ENCODE data around the gene MFN1. TPM values are rescaled to one million over a fixed set of nuclear protein-coding genes. Genes with fewer than 3 reads are reported as not detected.

Gene MFN1
- total and polyA plus RNA-seq, 2 donors = 18.5 to 107 TPM

DNA sequence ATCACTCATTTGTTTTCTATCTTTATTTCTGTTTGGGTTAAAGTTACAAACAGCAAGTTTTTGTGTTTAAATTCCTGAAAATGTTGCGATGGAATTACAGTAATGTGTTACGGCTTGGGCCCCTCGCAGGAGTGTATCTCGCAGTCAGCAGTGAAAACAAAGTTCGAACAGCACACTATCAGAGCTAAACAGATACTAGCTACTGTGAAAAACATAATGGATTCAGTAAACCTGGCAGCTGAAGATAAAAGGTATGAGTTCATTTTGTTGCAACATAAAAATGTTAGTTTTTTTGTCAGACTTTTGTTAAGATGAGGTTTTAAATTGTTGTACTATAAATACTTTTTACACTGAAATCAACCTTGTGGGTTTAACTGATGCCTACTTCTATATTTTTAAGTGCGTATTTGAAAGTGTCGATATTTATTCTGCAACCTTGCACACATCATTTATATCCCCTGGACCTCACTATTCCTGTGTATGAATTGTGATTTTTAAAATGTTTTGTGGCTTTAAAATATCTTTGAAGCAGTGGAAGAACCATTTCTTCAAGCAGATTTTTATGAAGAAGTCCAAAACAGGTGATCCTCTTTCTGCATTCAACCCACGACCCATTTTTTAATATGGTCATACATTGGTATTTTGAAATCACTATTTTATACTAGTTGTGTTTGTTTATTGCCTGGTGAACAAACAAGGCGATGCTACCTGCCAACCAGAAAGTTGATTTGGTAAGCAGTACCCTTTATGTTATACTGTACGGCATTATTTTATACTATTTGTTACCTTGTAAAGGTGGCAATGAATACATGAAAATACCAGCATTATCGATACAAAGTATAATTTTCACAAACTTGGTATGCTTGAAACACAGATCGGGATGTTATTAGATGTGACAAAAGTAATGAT lies 27.8 kb downstream of the MFN1 start:
- H3K4me3 ChIP-seq (ENCODE audit: low read depth, low read length) = no peak overlapping the region
- H3K4me1 ChIP-seq (ENCODE audit: insufficient read depth) = no peaks in the 10 kb centered on the region
- no peak overlapping the region for H3K27ac ChIP-seq (ENCODE audit: low read depth)
- peaks cover 3% of the 10 kb centered on the region for H3K36me3 ChIP-seq (ENCODE audit: insufficient read depth)
- WGBS = 90% methylated on average over 12 of the region's 12 CpGs
- DNase-seq (ENCODE audit: extremely low spot score) = no peak

- H3K27ac ChIP-seq (ENCODE audit: low read depth) = no peak overlapping the region
- no peak overlapping the region for H3K4me3 ChIP-seq (ENCODE audit: low read depth, low read length)
- peaks cover 3% of the 10 kb centered on the region for H3K36me3 ChIP-seq (ENCODE audit: insufficient read depth)
- 87% methylated on average over 1 of the region's 1 CpG for WGBS
- DNase-seq (ENCODE audit: extremely low spot score) = no peak
- no peaks in the 10 kb centered on the region for H3K4me1 ChIP-seq (ENCODE audit: insufficient read depth)
Observed at GRCh38 chr3:179376474-179376873, 29.0 kb downstream of the MFN1 start.

DNA sequence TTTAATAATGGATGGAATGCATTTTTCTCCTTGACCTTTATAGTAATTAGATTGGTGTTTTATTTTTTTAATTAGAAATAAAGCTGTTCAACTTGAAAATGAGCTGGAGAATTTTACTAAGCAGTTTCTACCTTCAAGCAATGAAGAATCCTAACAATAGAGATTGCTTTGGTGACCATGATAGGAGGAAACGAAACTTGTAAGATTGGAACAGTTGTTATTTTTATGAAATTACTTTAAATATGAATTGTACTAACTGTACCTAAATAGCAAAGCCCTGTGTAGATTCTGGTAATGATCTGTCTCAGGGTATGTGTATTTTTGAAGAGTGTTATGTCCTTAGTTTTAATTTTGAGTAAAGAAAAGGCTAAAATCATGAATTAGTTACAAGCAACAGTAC lies 44.4 kb downstream of the MFN1 start:
- DNase-seq (ENCODE audit: extremely low spot score) = no peak
- no peak overlapping the region for H3K4me3 ChIP-seq (ENCODE audit: low read depth, low read length)
- H3K4me1 ChIP-seq (ENCODE audit: insufficient read depth) = no peaks in the 10 kb centered on the region
- H3K36me3 ChIP-seq (ENCODE audit: insufficient read depth) = peaks cover 3% of the 10 kb centered on the region
- no peak overlapping the region for H3K27ac ChIP-seq (ENCODE audit: low read depth)
- 90% methylated on average over 1 of the region's 1 CpG for WGBS

DNA sequence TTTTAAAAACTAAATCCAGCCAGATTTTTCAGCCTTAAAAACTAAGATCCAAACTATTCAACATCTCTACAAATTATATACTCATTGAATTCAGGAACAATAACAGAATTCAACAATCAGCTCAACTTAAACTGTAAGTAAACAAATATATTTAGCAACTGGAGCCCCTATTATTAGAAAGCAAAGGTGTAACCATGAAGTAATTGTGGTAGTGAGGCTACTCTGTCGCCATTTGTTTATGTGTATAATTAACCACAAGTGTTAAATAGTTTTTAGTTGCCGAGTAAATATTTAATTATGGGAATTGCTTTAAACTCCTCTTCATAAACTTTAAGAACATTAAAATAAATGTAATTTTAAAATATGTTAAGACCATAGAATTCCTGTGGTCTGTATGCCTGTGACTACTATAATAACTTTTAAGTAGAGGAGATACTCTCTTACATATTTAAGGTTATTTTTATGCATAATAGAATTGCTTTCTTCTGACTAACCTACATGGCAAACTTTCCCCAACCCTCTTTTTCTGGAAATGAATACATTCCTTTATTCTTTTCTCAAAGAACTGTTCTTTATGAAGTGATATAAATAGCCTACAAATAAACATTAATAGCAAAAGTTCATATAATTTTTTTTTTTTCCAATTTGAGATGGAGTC lies 51.2 kb downstream of the MFN1 start:
- H3K4me1 ChIP-seq (ENCODE audit: insufficient read depth) = no peaks in the 10 kb centered on the region
- no peak overlapping the region for H3K27ac ChIP-seq (ENCODE audit: low read depth)
- no peaks in the 10 kb centered on the region for H3K36me3 ChIP-seq (ENCODE audit: insufficient read depth)
- 89% methylated on average over 2 of the region's 2 CpGs for WGBS
- DNase-seq (ENCODE audit: extremely low spot score) = no peak
- H3K4me3 ChIP-seq (ENCODE audit: low read depth, low read length) = no peak overlapping the region

- H3K27ac ChIP-seq (ENCODE audit: low read depth) = no peak overlapping the region
- DNase-seq (ENCODE audit: extremely low spot score) = no peak
- no peak overlapping the region for H3K4me3 ChIP-seq (ENCODE audit: low read depth, low read length)
- 79% methylated on average over 3 of the region's 3 CpGs for WGBS
- H3K4me1 ChIP-seq (ENCODE audit: insufficient read depth) = no peaks in the 10 kb centered on the region
- no peaks in the 10 kb centered on the region for H3K36me3 ChIP-seq (ENCODE audit: insufficient read depth)
Observed at GRCh38 chr3:179401561-179401960, 54.1 kb downstream of the MFN1 start.

DNA sequence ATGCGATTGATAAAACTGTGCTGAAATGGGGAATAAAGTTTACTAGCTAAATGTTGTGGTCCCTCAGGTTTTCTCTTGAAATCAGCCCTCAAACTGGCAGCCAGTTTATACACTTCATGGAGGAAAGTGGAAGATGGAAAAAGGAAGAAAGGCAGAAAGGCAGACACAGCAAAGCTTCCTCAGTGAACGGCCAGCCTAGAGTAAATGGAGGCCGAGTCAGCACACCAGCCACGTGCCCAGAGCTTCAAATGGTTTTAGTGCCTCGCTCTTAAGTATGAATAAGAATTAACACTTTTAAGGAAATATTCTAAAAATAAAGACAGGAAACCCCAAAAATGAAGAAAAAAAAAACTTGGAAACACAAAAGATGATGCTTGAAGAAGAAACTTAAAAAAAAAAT lies 55.5 kb downstream of the MFN1 start:
- Histone ChIP-seq H3K4me3 (ENCODE audit: low read depth, low read length) (no peak overlapping the region), H3K36me3 (ENCODE audit: insufficient read depth) (no peaks in the 10 kb centered on the region), H3K27ac (ENCODE audit: low read depth) (no peak overlapping the region), H3K4me1 (ENCODE audit: insufficient read depth) (no peaks in the 10 kb centered on the region)
- no peak for DNase-seq (ENCODE audit: extremely low spot score)
- 72% methylated on average over 5 of the region's 5 CpGs for WGBS

- no peak for DNase-seq (ENCODE audit: extremely low spot score)
- Histone ChIP-seq H3K36me3 (ENCODE audit: insufficient read depth) (no peaks in the 10 kb centered on the region), H3K27ac (ENCODE audit: low read depth) (no peak overlapping the region), H3K4me3 (ENCODE audit: low read depth, low read length) (no peak overlapping the region), H3K4me1 (ENCODE audit: insufficient read depth) (no peaks in the 10 kb centered on the region)
- WGBS = 91% methylated on average over 2 of the region's 2 CpGs
Observed at GRCh38 chr3:179404307-179404706, 56.8 kb downstream of the MFN1 start.

- DNase-seq (ENCODE audit: extremely low spot score) = no peak
- no peak overlapping the region for H3K27ac ChIP-seq (ENCODE audit: low read depth)
- no peak overlapping the region for H3K4me3 ChIP-seq (ENCODE audit: low read depth, low read length)
- 90% methylated on average over 2 of the region's 2 CpGs for WGBS
- H3K36me3 ChIP-seq (ENCODE audit: insufficient read depth) = no peaks in the 10 kb centered on the region
- no peaks in the 10 kb centered on the region for H3K4me1 ChIP-seq (ENCODE audit: insufficient read depth)
Observed at GRCh38 chr3:179410331-179410730, 62.8 kb downstream of the MFN1 start.

DNA sequence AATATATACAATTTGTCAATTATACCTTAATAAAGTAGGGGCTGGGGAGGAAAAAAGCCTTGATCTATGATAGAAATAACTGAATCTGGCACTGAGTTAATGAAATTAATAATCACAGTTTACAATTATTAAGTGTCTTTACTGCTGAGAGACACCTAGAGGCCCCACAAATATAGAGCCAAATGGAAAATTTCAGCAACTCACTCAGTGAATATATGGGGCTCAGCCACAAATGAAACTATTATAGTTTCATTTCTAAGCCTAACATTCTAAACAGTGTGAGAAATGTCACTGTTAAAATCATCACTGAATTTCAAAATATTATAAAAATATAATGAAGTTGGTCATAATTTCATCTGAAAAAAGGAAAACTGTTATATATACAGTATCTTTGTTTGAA lies 63.5 kb downstream of the MFN1 start:
- no peaks in the 10 kb centered on the region for H3K36me3 ChIP-seq (ENCODE audit: insufficient read depth)

DNA sequence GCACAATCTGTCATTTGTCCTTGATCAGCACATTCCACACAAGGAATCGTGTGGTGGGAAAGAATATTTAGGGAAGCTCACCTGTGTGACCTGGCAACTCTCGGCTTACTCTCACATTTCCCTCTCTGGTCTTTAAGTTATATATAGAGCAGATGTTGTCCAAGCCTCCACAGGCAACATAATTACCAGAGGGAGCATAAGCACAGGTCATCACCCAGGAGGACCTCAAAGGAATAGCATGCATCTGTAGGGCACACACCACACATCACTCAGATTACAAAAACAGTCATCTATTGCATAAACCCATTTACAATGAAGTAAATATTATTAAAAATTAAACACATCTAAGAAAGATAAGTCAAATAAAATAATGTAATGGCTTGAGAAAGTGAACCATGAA lies 67.3 kb downstream of the MFN1 start:
- no peak for DNase-seq (ENCODE audit: extremely low spot score)
- H3K4me1 ChIP-seq (ENCODE audit: insufficient read depth) = no peaks in the 10 kb centered on the region
- 88% methylated on average over 2 of the region's 2 CpGs for WGBS
- H3K36me3 ChIP-seq (ENCODE audit: insufficient read depth) = no peaks in the 10 kb centered on the region
- no peak overlapping the region for H3K27ac ChIP-seq (ENCODE audit: low read depth)
- no peak overlapping the region for H3K4me3 ChIP-seq (ENCODE audit: low read depth, low read length)

More for the DNA sequence above, 63.5 kb downstream of the MFN1 start:
- Histone ChIP-seq H3K27ac (ENCODE audit: low read depth) (no peak overlapping the region), H3K4me3 (ENCODE audit: low read depth, low read length) (no peak overlapping the region), H3K4me1 (ENCODE audit: insufficient read depth) (no peaks in the 10 kb centered on the region)
- DNase-seq (ENCODE audit: extremely low spot score) = no peak

DNA sequence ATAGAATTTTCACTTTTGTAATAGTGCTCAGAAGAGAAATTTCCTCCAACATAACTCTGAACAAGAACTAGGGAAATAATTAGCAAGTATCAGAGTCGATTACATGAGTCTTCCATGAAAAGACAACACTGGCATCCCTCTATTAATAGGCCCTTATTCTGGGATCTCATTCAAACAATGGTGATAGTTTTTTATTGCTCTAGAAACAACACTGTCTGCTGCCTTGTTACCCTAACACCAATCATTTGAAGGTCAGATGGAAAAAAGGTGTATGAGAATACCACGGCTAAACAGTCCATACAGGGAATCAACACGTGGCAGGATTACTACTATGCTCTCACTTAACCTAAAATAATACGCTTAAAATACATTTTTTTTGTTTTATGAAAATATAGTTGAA lies 67.9 kb downstream of the MFN1 start:
- 89% methylated on average over 4 of the region's 4 CpGs for WGBS
- DNase-seq (ENCODE audit: extremely low spot score) = no peak
- no peaks in the 10 kb centered on the region for H3K36me3 ChIP-seq (ENCODE audit: insufficient read depth)
- no peak overlapping the region for H3K4me3 ChIP-seq (ENCODE audit: low read depth, low read length)
- no peaks in the 10 kb centered on the region for H3K4me1 ChIP-seq (ENCODE audit: insufficient read depth)
- no peak overlapping the region for H3K27ac ChIP-seq (ENCODE audit: low read depth)

- no peak overlapping the region for H3K4me3 ChIP-seq (ENCODE audit: low read depth, low read length)
- H3K27ac ChIP-seq (ENCODE audit: low read depth) = no peak overlapping the region
- H3K36me3 ChIP-seq (ENCODE audit: insufficient read depth) = no peaks in the 10 kb centered on the region
- WGBS = 90% methylated on average over 2 of the region's 2 CpGs
- DNase-seq (ENCODE audit: extremely low spot score) = no peak
- H3K4me1 ChIP-seq (ENCODE audit: insufficient read depth) = no peaks in the 10 kb centered on the region
Observed at GRCh38 chr3:179416681-179417080, 69.2 kb downstream of the MFN1 start.

GRCh38 chr3:179418610-179419009 lies 71.1 kb downstream of the MFN1 start:
- DNase-seq (ENCODE audit: extremely low spot score) = no peak
- H3K36me3 ChIP-seq (ENCODE audit: insufficient read depth) = no peaks in the 10 kb centered on the region
- H3K4me1 ChIP-seq (ENCODE audit: insufficient read depth) = no peaks in the 10 kb centered on the region
- no peak overlapping the region for H3K27ac ChIP-seq (ENCODE audit: low read depth)
- no peak overlapping the region for H3K4me3 ChIP-seq (ENCODE audit: low read depth, low read length)
- 91% methylated on average over 3 of the region's 3 CpGs for WGBS

DNA sequence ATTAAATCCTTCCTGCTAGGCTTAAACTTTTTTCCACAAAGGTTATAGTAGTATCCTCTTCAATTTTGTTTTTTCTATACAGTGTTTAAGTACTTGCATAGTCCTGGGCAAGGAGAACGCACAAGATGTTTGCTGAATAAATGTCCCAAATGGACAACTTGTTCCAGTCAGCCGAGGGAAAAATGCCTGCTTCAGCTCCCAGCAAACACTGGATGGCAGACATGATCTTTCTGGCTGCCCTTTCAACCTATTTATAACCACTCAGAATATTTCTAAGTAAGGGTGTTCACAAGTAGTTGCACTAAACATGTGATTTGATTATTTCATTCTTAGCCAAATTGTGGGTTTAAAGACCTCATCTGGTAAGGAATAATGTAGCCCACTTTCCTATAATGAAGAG lies 74.0 kb downstream of the MFN1 start:
- H3K27ac ChIP-seq (ENCODE audit: low read depth) = no peak overlapping the region
- H3K4me1 ChIP-seq (ENCODE audit: insufficient read depth) = no peaks in the 10 kb centered on the region
- H3K36me3 ChIP-seq (ENCODE audit: insufficient read depth) = no peaks in the 10 kb centered on the region
- 25% methylated on average over 2 of the region's 2 CpGs for WGBS
- no peak overlapping the region for H3K4me3 ChIP-seq (ENCODE audit: low read depth, low read length)
- DNase-seq (ENCODE audit: extremely low spot score) = no peak

Data from urinary bladder (tissue), 4 donors.